GM12873 (cell line): ENCODE data around the gene APP.

ENCODE experiments used
- CTCF ChIP-seq: IDR thresholded peaks from 2 replicates; pipeline ENCODE4 v1.5.1; 2012; ENCODE audit warnings: low read depth, mild to moderate bottlenecking, moderate library complexity, low read length, control low read depth; ENCODE audit not compliant: insufficient read depth; ENCODE audit errors: missing control alignments

APP gene

GRCh38 chr21:26177187-26177586 lies 6.6 kb upstream of the APP start:
- no peak for TF ChIP-seq CTCF

DNA sequence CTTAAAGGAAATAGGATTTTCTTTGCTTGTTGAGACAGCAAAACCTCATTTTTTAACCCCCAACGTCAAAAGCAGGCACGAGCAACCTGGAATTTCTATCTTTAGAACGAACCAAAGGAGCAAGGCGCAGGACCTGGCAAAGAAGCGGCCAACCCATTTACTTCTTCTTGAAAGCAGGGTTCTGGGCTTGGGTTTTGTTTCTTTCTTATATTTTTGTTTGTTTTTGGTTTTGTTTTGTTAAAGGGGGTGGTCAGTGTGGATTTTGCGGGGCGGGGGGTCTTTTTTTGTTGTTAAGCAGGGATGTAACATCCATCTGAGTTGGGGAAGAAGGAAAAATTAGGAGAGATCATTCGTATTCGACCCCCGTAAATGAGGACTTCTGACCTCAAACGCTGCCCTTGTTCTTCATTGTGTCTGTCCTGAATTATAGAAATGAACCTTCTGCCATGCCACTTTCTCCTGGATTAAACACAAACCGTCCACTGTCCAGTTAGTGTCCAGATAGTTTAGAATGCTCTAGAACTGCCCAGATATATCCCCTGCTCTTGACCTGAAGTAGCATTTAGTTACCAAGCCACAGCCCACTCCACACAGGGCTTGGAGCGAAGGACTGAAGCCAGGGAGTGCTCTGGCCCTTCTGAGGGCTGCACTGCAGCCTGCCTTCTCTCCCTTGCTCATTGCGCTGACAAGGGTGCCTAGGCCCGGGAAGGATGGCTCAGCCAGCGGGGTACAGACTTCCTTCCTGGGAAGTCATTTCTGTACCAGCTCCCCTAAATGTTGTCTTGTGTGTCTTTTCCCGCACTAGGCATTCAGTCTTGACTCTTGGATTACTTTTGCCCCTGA lies 909 bp upstream of the APP start:
- TF ChIP-seq CTCF = no peak

- TF ChIP-seq CTCF = no peak
Observed at GRCh38 chr21:26169611-26170470, 729 bp downstream of the APP start.

GRCh38 chr21:26169061-26169610 lies 1.4 kb downstream of the APP start:
- TF ChIP-seq CTCF = peak; percentile 66

DNA sequence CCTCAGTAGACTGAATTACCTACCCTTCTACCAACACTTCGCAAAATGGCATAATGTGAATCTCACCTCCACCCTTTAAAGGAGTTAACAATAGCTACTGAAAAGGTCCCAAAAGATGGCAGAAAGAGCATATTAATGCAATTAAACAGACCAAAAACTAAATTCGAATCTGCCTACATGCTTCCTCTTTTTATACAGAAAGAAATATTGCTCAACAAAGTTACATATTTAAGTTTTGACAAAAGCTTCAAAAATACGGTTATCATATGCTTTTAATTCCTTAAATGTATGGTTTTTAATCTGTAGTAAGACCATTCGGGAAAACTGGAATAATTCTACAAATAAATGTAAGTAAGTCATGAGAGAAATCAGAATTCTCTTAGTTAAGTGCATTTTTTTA lies 2.2 kb downstream of the APP start:
- TF ChIP-seq CTCF = no peak

DNA sequence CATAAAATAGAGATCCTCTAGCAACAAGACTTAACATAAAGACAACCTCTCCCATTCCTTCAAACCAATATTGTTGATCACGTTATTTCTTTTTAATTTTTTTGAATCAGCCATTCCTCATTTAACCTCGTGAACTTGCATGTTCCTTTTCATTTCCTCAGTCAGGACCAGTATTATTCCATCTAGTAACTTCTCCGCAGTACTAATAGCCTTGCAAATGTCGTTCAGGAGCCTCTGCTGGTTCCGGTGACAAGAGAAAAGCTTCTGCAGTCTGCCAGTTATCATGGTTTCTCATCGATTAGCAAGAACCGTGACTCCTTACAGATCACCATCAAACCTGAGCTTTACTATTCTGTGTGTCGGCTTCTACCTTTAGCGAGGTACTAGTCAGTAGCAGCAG lies 3.0 kb downstream of the APP start:
- no peak for TF ChIP-seq CTCF

- TF ChIP-seq CTCF = no peak
Observed at GRCh38 chr21:26165331-26165730, 5.2 kb downstream of the APP start.
